Astrocyte of the cerebellum (primary cell): ENCODE data around the gene ZIC1.
A peak's percentile ranks its signal among the peaks of the same experiment; 100 is the strongest.

ENCODE experiments used
- DNase-seq: peaks from one replicate; pipeline ENCODE4 v3.0.0-alpha.2; 2011; ENCODE audit warnings: low read depth
- H3K4me3 ChIP-seq: 2 replicates; pipeline ENCODE4 v1.5.1; 2011; ENCODE audit warnings: mild to moderate bottlenecking, low read depth, low read length, moderate library complexity
- CTCF ChIP-seq: IDR thresholded peaks from 2 replicates; pipeline ENCODE4 v1.5.1; 2012; ENCODE audit warnings: low read length, low read depth, moderate library complexity, mild to moderate bottlenecking; ENCODE audit errors: missing control alignments
- in situ Hi-C: cut with HindIII; loops from 2 replicates; pipeline ENCODE4 v1.10.0; 2017; ENCODE audit warnings: low sequenced_read_pairs

Gene ZIC1

GRCh38 chr3:147412917-147413685, 3.9 kb downstream of the ZIC1 start:
- peak overlapping the region; percentile 96 for H3K4me3 ChIP-seq
- no peak for TF ChIP-seq CTCF
- no peak for DNase-seq
- in situ Hi-C loops: no loop called here

GRCh38 chr3:147413686-147414389, 4.7 kb downstream of the ZIC1 start:
- in situ Hi-C loops: no loop called here
- H3K4me3 ChIP-seq: peak overlapping the region; percentile 96
- no peak for TF ChIP-seq CTCF
- no peak for DNase-seq

GRCh38 chr3:147414390-147415138, 5.4 kb downstream of the ZIC1 start:
- TF ChIP-seq CTCF: no peak
- DNase-seq: no peak
- peak overlapping the region; percentile 96 for H3K4me3 ChIP-seq
- in situ Hi-C loops: no loop called here

- in situ Hi-C loops: no loop called here
- no peak for TF ChIP-seq CTCF
- no peak for DNase-seq
- H3K4me3 ChIP-seq: peak overlapping the region; percentile 96
These were observed 6.1 kb downstream of the ZIC1 start for GRCh38 chr3:147415286-147415685.

GRCh38 chr3:147415874-147416273, 6.7 kb downstream of the ZIC1 start:
- TF ChIP-seq CTCF: peak; percentile 40
- in situ Hi-C loops: no loop called here
- no peak for DNase-seq
- no peak overlapping the region for H3K4me3 ChIP-seq

- in situ Hi-C loops: no loop called here
- H3K4me3 ChIP-seq: no peak overlapping the region
- TF ChIP-seq CTCF: no peak
- DNase-seq: no peak
These were observed 7.8 kb downstream of the ZIC1 start for GRCh38 chr3:147416931-147417330.
